ENCODE measurements around the gene FNBP1L.
"Not testable (repeated sequence)": the region's sequence is repeated elsewhere in the genome, so short reads cannot be mapped to it uniquely, and the experiment has no call there.

Gene FNBP1L

GRCh38 chr1:93471911-93472310 lies 24.0 kb downstream of the FNBP1L start:
- Histone ChIP-seq H3K4me3 (ENCODE audit: low read length) (no peak overlapping the region), H3K9ac (ENCODE audit: low read length) (no peak overlapping the region), H3K36me3 (ENCODE audit: control insufficient read depth, insufficient read depth, low read length) (no peaks in the 10 kb centered on the region), H3K4me1 (ENCODE audit: control insufficient read depth, insufficient read depth, low read length) (no peaks in the 10 kb centered on the region), H3K27ac (ENCODE audit: low read depth, low read length) (no peak overlapping the region), H3K27me3 (ENCODE audit: control insufficient read depth, insufficient read depth, low read length) (no peaks in the 10 kb centered on the region)

DNA sequence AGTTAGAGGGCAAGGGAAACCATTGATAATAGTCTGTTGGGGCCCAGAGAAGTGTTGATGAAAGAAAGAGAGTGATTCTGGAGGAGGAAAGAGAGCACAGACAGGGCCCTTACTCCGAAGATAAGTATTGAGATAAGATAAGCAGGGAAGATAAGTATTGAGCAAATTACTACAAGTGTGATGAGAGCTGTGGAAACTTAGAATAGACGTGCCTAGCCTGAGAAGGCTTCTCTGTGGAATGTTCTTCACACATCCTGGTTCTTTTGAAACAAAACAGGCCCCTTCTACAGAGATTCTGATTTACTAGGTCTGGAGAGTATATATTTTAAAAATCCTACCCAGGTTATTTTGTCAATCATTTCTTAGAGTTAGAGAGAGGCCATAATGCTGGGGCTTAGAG lies 26.4 kb downstream of the FNBP1L start:
- no peaks in the 10 kb centered on the region for H3K4me1 ChIP-seq (ENCODE audit: control insufficient read depth, insufficient read depth, low read length)
- H3K27ac ChIP-seq (ENCODE audit: low read depth, low read length), result no peak overlapping the region
- H3K27me3 ChIP-seq (ENCODE audit: control insufficient read depth, insufficient read depth, low read length), result no peaks in the 10 kb centered on the region
- no peaks in the 10 kb centered on the region for H3K36me3 ChIP-seq (ENCODE audit: control insufficient read depth, insufficient read depth, low read length)
- no peak overlapping the region for H3K9ac ChIP-seq (ENCODE audit: low read length)
- H3K4me3 ChIP-seq (ENCODE audit: low read length), result no peak overlapping the region

GRCh38 chr1:93475681-93476080 lies 27.8 kb downstream of the FNBP1L start:
- H3K4me1 ChIP-seq (ENCODE audit: control insufficient read depth, insufficient read depth, low read length), result no peaks in the 10 kb centered on the region
- no peak overlapping the region for H3K4me3 ChIP-seq (ENCODE audit: low read length)
- H3K27ac ChIP-seq (ENCODE audit: low read depth, low read length), result no peak overlapping the region
- no peaks in the 10 kb centered on the region for H3K36me3 ChIP-seq (ENCODE audit: control insufficient read depth, insufficient read depth, low read length)
- no peaks in the 10 kb centered on the region for H3K27me3 ChIP-seq (ENCODE audit: control insufficient read depth, insufficient read depth, low read length)
- H3K9ac ChIP-seq (ENCODE audit: low read length), result no peak overlapping the region

DNA sequence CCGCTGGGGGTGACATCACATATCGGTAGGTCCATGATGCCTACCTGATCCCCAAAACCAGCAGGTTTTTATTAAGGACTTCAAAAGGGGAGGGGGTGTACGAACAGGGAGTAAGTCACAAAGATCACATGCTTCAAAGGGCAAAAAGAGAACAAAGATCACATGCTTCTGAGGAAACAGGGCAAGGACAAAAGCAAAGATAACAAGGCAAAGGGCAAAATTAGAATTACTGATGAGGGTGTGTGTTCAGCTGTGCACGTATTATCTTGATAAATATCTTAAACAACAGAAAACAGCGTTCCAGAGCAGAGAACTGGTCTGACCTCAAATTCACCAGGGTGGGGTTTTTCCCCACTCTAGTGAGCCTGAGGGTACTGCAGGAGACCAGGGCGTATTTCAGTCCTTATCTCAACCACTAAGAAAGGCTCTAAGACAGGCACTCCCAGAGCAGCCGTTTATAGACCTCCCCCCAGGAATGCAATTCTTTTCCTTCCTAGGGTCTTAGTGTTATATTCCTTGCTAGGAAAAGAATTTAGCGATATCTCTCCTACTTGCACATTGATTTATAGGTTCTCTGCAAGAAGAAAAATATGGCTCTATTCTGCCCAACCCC lies 31.3 kb downstream of the FNBP1L start:
- H3K27me3 ChIP-seq (ENCODE audit: control insufficient read depth, insufficient read depth, low read length); H3K4me1 ChIP-seq (ENCODE audit: control insufficient read depth, insufficient read depth, low read length); H3K27ac ChIP-seq (ENCODE audit: low read depth, low read length); H3K36me3 ChIP-seq (ENCODE audit: control insufficient read depth, insufficient read depth, low read length); H3K9ac ChIP-seq (ENCODE audit: low read length); H3K4me3 ChIP-seq (ENCODE audit: low read length): not testable (repeated sequence)

GRCh38 chr1:93481899-93482298 lies 34.0 kb downstream of the FNBP1L start:
- H3K4me3 ChIP-seq (ENCODE audit: low read length); H3K4me1 ChIP-seq (ENCODE audit: control insufficient read depth, insufficient read depth, low read length); H3K9ac ChIP-seq (ENCODE audit: low read length); H3K27me3 ChIP-seq (ENCODE audit: control insufficient read depth, insufficient read depth, low read length); H3K27ac ChIP-seq (ENCODE audit: low read depth, low read length); H3K36me3 ChIP-seq (ENCODE audit: control insufficient read depth, insufficient read depth, low read length): not testable (repeated sequence)

DNA sequence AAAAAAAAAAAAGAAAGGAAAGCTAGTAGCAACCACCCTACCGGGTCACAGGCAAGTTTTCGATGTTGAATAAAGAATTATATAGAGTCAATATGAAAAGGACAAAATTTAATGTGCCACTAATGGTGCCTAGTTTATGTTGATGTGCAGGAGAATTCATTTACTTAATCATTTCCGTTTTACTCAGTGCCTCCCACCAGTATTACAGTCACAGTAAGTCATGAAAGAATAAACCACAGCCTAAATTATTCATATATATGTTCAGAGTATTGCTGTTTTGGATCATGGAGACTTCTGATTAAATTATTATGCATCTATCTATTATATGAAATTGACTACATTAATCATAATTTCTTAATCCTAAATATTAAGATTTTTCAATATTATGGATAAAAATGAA lies 35.3 kb downstream of the FNBP1L start:
- no peak overlapping the region for H3K27ac ChIP-seq (ENCODE audit: low read depth, low read length)
- H3K9ac ChIP-seq (ENCODE audit: low read length), result no peak overlapping the region
- H3K4me1 ChIP-seq (ENCODE audit: control insufficient read depth, insufficient read depth, low read length), result no peaks in the 10 kb centered on the region
- H3K4me3 ChIP-seq (ENCODE audit: low read length), result no peak overlapping the region
- no peaks in the 10 kb centered on the region for H3K27me3 ChIP-seq (ENCODE audit: control insufficient read depth, insufficient read depth, low read length)
- no peaks in the 10 kb centered on the region for H3K36me3 ChIP-seq (ENCODE audit: control insufficient read depth, insufficient read depth, low read length)

GRCh38 chr1:93483606-93484005 lies 35.7 kb downstream of the FNBP1L start:
- H3K27me3 ChIP-seq (ENCODE audit: control insufficient read depth, insufficient read depth, low read length), result no peaks in the 10 kb centered on the region
- H3K4me1 ChIP-seq (ENCODE audit: control insufficient read depth, insufficient read depth, low read length), result no peaks in the 10 kb centered on the region
- no peaks in the 10 kb centered on the region for H3K36me3 ChIP-seq (ENCODE audit: control insufficient read depth, insufficient read depth, low read length)
- no peak overlapping the region for H3K4me3 ChIP-seq (ENCODE audit: low read length)
- no peak overlapping the region for H3K9ac ChIP-seq (ENCODE audit: low read length)
- H3K27ac ChIP-seq (ENCODE audit: low read depth, low read length), result no peak overlapping the region

DNA sequence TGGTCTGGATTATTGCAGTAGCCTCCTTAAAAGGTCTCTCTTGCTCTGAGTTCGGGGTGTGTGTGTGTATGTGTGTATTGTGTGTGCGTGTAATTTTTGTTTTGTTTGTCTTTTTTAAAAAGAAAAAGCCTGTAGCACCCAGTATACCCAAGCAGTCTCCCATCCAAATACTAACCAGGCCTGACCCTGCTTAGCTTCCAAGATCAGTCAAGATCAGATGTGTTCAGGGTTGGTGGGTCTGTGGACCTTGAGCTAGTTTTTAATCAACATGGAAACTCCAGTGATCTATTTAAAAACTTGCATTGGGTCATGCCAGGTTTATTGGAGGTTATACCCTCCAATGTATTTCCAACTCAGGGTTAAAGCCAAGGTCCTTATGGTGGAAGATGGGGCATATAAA lies 40.3 kb downstream of the FNBP1L start:
- H3K4me3 ChIP-seq (ENCODE audit: low read length), result no peak overlapping the region
- no peaks in the 10 kb centered on the region for H3K27me3 ChIP-seq (ENCODE audit: control insufficient read depth, insufficient read depth, low read length)
- H3K27ac ChIP-seq (ENCODE audit: low read depth, low read length), result no peak overlapping the region
- no peak overlapping the region for H3K9ac ChIP-seq (ENCODE audit: low read length)
- no peaks in the 10 kb centered on the region for H3K4me1 ChIP-seq (ENCODE audit: control insufficient read depth, insufficient read depth, low read length)
- H3K36me3 ChIP-seq (ENCODE audit: control insufficient read depth, insufficient read depth, low read length), result no peaks in the 10 kb centered on the region

GRCh38 chr1:93489756-93490155 lies 41.8 kb downstream of the FNBP1L start:
- no peak overlapping the region for H3K4me3 ChIP-seq (ENCODE audit: low read length)
- no peaks in the 10 kb centered on the region for H3K4me1 ChIP-seq (ENCODE audit: control insufficient read depth, insufficient read depth, low read length)
- no peaks in the 10 kb centered on the region for H3K36me3 ChIP-seq (ENCODE audit: control insufficient read depth, insufficient read depth, low read length)
- no peaks in the 10 kb centered on the region for H3K27me3 ChIP-seq (ENCODE audit: control insufficient read depth, insufficient read depth, low read length)
- H3K27ac ChIP-seq (ENCODE audit: low read depth, low read length), result no peak overlapping the region
- H3K9ac ChIP-seq (ENCODE audit: low read length), result no peak overlapping the region

- Histone ChIP-seq H3K4me3 (ENCODE audit: low read length) (no peak overlapping the region), H3K36me3 (ENCODE audit: control insufficient read depth, insufficient read depth, low read length) (no peaks in the 10 kb centered on the region), H3K27ac (ENCODE audit: low read depth, low read length) (no peak overlapping the region)
These were observed 42.4 kb downstream of the FNBP1L start for GRCh38 chr1:93490357-93490756.

GRCh38 chr1:93495911-93496310 lies 48.0 kb downstream of the FNBP1L start:
- H3K36me3 ChIP-seq (ENCODE audit: control insufficient read depth, insufficient read depth, low read length), result no peaks in the 10 kb centered on the region

More at GRCh38 chr1:93490357-93490756, 42.4 kb downstream of the FNBP1L start:
- H3K4me1 ChIP-seq (ENCODE audit: control insufficient read depth, insufficient read depth, low read length), result no peaks in the 10 kb centered on the region
- no peak overlapping the region for H3K9ac ChIP-seq (ENCODE audit: low read length)
- no peaks in the 10 kb centered on the region for H3K27me3 ChIP-seq (ENCODE audit: control insufficient read depth, insufficient read depth, low read length)

GRCh38 chr1:93496520-93496919 lies 48.6 kb downstream of the FNBP1L start:
- Histone ChIP-seq H3K27me3 (ENCODE audit: control insufficient read depth, insufficient read depth, low read length) (no peaks in the 10 kb centered on the region), H3K36me3 (ENCODE audit: control insufficient read depth, insufficient read depth, low read length) (no peaks in the 10 kb centered on the region), H3K4me3 (ENCODE audit: low read length) (no peak overlapping the region), H3K9ac (ENCODE audit: low read length) (no peak overlapping the region), H3K27ac (ENCODE audit: low read depth, low read length) (no peak overlapping the region), H3K4me1 (ENCODE audit: control insufficient read depth, insufficient read depth, low read length) (no peaks in the 10 kb centered on the region)

More at GRCh38 chr1:93495911-93496310, 48.0 kb downstream of the FNBP1L start:
- Histone ChIP-seq H3K4me1 (ENCODE audit: control insufficient read depth, insufficient read depth, low read length) (no peaks in the 10 kb centered on the region), H3K9ac (ENCODE audit: low read length) (no peak overlapping the region), H3K27ac (ENCODE audit: low read depth, low read length) (no peak overlapping the region), H3K4me3 (ENCODE audit: low read length) (no peak overlapping the region), H3K27me3 (ENCODE audit: control insufficient read depth, insufficient read depth, low read length) (no peaks in the 10 kb centered on the region)

DNA sequence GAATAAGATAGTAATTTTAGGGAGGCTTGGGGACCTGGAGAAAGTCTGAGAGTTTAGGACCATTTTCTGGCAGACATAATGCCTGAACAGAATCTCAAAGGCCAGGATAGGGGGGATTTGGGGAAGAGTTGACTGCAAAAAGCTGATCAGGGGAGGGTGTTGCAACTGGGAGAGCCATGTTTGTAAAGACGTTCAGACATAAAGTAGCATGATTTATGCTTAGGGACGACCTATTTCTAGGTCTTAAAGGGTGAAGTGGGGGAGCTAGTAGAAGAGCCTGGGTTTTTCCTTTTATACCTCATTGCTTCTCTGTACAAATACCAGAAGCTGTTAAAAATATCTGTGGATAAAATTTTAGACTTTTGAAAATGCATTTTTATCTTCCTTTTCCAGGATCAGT lies 51.2 kb downstream of the FNBP1L start:
- H3K27me3 ChIP-seq (ENCODE audit: control insufficient read depth, insufficient read depth, low read length), result no peaks in the 10 kb centered on the region
- H3K4me3 ChIP-seq (ENCODE audit: low read length), result no peak overlapping the region
- no peaks in the 10 kb centered on the region for H3K4me1 ChIP-seq (ENCODE audit: control insufficient read depth, insufficient read depth, low read length)
- no peaks in the 10 kb centered on the region for H3K36me3 ChIP-seq (ENCODE audit: control insufficient read depth, insufficient read depth, low read length)
- H3K27ac ChIP-seq (ENCODE audit: low read depth, low read length), result no peak overlapping the region
- no peak overlapping the region for H3K9ac ChIP-seq (ENCODE audit: low read length)
